HCT116 (cell line): ENCODE measurements around the gene UBAC2. TPM values are rescaled to one million over a fixed set of nuclear protein-coding genes. Genes with fewer than 3 reads are reported as not detected.

Experiments
- ATAC-seq: fragments of 200-7000 bp; cut with Tn5 transposase; 2 replicates; pipeline ENCODE4 v1.9.1; 2020; ENCODE audit warnings: mild to moderate bottlenecking, moderate library complexity
- BruUV-seq: library from RNA; stranded (reverse); fragments of 400-500 nt; replicated peaks from 2 replicates; lab custom pipeline; 2021; lab: Mats Ljungman, UMichigan
- CTCF ChIA-PET: fragments of 300-600 bp; sonication (Branson Sonifier 250); formaldehyde crosslinking; loops from one replicate; lab custom pipeline; 2021; ENCODE audit warnings: antibody characterized with exemption; lab: Charles Lee
- POLR2A ChIA-PET: fragments of 300-600, 350-600 bp; sonication (Branson Sonifier 250); formaldehyde crosslinking; loops from one replicate; lab custom pipeline; 2021; ENCODE audit warnings: antibody characterized with exemption; lab: Charles Lee
- RAD21 ChIA-PET, 2 experiments: fragments of 300-600 bp; sonication (Branson Sonifier 250); formaldehyde crosslinking; loops; one replicate each; lab custom pipeline; 2023; ENCODE audit warnings: low total read pairs in 2 of 2; ENCODE audit not compliant: uncharacterized antibody in 2 of 2, unreplicated experiment in 2 of 2, low non-redundant PET in 1 of 2; lab: Charles Lee
- DNase-seq: peaks from one replicate; pipeline ENCODE4 v3.0.0-alpha.2; 2010; ENCODE audit warnings: low read depth, low spot score
- H2AFZ ChIP-seq: fragments of 200-600 bp; shearing (Covaris generic), sonication (generic); 2 replicates; pipeline ENCODE4 v1.6.1; 2017; ENCODE audit warnings: low read depth, mixed run types, mixed read lengths, antibody characterized with exemption, low read length; ENCODE audit not compliant: poor library complexity, severe bottlenecking
- H3K27ac ChIP-seq: 2 replicates; pipeline ENCODE4 v1.5.1; 2012; ENCODE audit warnings: low read depth, low read length
- H3K27me3 ChIP-seq: fragments of 200-600 bp; sonication (generic); 2 replicates; pipeline ENCODE4 v1.6.1; 2016; ENCODE audit warnings: mixed run types, low read length, mixed read lengths; ENCODE audit not compliant: insufficient read depth
- H3K36me3 ChIP-seq, 2 experiments: fragments of 200-500 bp in 1 of 2; fragments of 200-600 bp in 1 of 2; sonication (Bioruptor generic) in 1 of 2; sonication (generic) in 1 of 2; 2 replicates each; pipeline versions ENCODE4 v1.5.1 to v1.6.1; 2014 to 2016; ENCODE audit warnings: low read length in 2 of 2, inconsistent platforms in 1 of 2, mixed read lengths in 1 of 2, mixed run types in 1 of 2; ENCODE audit not compliant: insufficient read depth in 2 of 2, control insufficient read depth in 1 of 2
- H3K4me1 ChIP-seq, 2 experiments: fragments of 200-600 bp in 1 of 2; sonication (generic) in 1 of 2; 2 replicates each; pipeline versions ENCODE4 v1.5.1 to v1.6.1; 2012 to 2017; ENCODE audit warnings: low read length in 2 of 2, inconsistent platforms in 1 of 2, mild to moderate bottlenecking in 1 of 2, mixed read lengths in 1 of 2, mixed run types in 1 of 2, moderate library complexity in 1 of 2; ENCODE audit not compliant: insufficient read depth in 2 of 2, control insufficient read depth in 1 of 2
- H3K4me2 ChIP-seq: fragments of 200-600 bp; sonication (generic); 2 replicates; pipeline ENCODE4 v1.6.1; 2017; ENCODE audit warnings: mixed run types, low read length, mixed read lengths
- H3K4me3 ChIP-seq, 2 experiments: fragments of 200-600 bp in 1 of 2; sonication (generic) in 1 of 2; replicated peaks in 1 of 2; 2 replicates each; pipeline ENCODE4 v1.5.1; 2011 to 2016; ENCODE audit warnings: low read length in 2 of 2, control low read depth in 1 of 2, low read depth in 1 of 2, mild to moderate bottlenecking in 1 of 2, mixed read lengths in 1 of 2, mixed run types in 1 of 2
- H3K79me2 ChIP-seq: fragments of 200-600 bp; sonication (generic); 2 replicates; pipeline ENCODE4 v1.6.1; 2017; ENCODE audit warnings: mild to moderate bottlenecking, mixed run types, low read length, moderate library complexity, mixed read lengths; ENCODE audit not compliant: insufficient read depth
- H3K9ac ChIP-seq: fragments of 200-600 bp; sonication (generic); 2 replicates; pipeline ENCODE4 v1.6.1; 2016; ENCODE audit warnings: low read length, mixed read lengths
- H3K9me2 ChIP-seq: fragments of 200-600 bp; sonication (generic), shearing (Covaris generic); 2 replicates; pipeline ENCODE4 v1.6.1; 2017; ENCODE audit warnings: mixed run types, mild to moderate bottlenecking, moderate library complexity; ENCODE audit not compliant: insufficient read depth
- H3K9me3 ChIP-seq, 2 experiments: fragments of 200-500 bp in 1 of 2; fragments of 200-600 bp in 1 of 2; sonication (Bioruptor generic) in 1 of 2; sonication (generic) in 1 of 2; 2 replicates each; pipeline ENCODE4 v1.6.1; 2014 to 2017; ENCODE audit warnings: low read length in 2 of 2, mixed read lengths in 2 of 2, inconsistent platforms in 1 of 2, low read depth in 1 of 2, mild to moderate bottlenecking in 1 of 2, mixed run types in 1 of 2, moderate library complexity in 1 of 2; ENCODE audit not compliant: control insufficient read depth in 1 of 2, insufficient read depth in 1 of 2
- H4K20me1 ChIP-seq: fragments of 200-600 bp; sonication (generic), shearing (Covaris generic); 2 replicates; pipeline ENCODE4 v1.6.1; 2017; ENCODE audit warnings: mixed run types, mild to moderate bottlenecking, moderate library complexity; ENCODE audit not compliant: insufficient read depth
- CBX3 ChIP-seq: IDR thresholded peaks from 2 replicates; pipeline ENCODE4 v1.6.1; 2012; ENCODE audit warnings: low read depth
- CTCF ChIP-seq, 3 experiments: fragments of 200-600 bp in 1 of 3; sonication (generic) in 1 of 3; IDR thresholded peaks in 2 of 3; conservative IDR thresholded peaks in 1 of 3; 2 replicates each; pipeline ENCODE4 v1.5.1; 2012 to 2017; ENCODE audit warnings: low read depth in 2 of 3, low read length in 2 of 3, antibody characterized with exemption in 1 of 3, borderline replicate concordance in 1 of 3, control low read depth in 1 of 3, mild to moderate bottlenecking in 1 of 3, mixed read lengths in 1 of 3, mixed run types in 1 of 3, moderate library complexity in 1 of 3; ENCODE audit not compliant: insufficient read depth in 1 of 3
- ELF1 ChIP-seq: IDR thresholded peaks from 2 replicates; pipeline ENCODE4 v1.6.1; 2012; ENCODE audit warnings: low read depth, borderline replicate concordance
- EZH2 ChIP-seq: fragments of 200-600 bp; sonication (generic); IDR thresholded peaks from 2 replicates; pipeline ENCODE4 v1.6.1; 2017; ENCODE audit warnings: antibody characterized with exemption, mixed run types
- FOSL1 ChIP-seq: IDR thresholded peaks from 2 replicates; pipeline ENCODE4 v1.6.1; 2012; ENCODE audit warnings: low read depth
- JUND ChIP-seq: IDR thresholded peaks from 2 replicates; pipeline ENCODE4 v1.6.1; 2012
- RAD21 ChIP-seq: IDR thresholded peaks from 2 replicates; pipeline ENCODE4 v1.6.1; 2012; ENCODE audit warnings: low read depth, mild to moderate bottlenecking
- SP1 ChIP-seq: IDR thresholded peaks from 2 replicates; pipeline ENCODE4 v1.6.1; 2012; ENCODE audit warnings: low read depth
- SRF ChIP-seq: IDR thresholded peaks from 2 replicates; pipeline ENCODE4 v1.6.1; 2012; ENCODE audit warnings: low read depth
- intact Hi-C: fragments of 100-400 bp; cut with micrococcal nuclease; formaldehyde crosslinking; loops from 2 replicates; pipeline ENCODE4 v1.10.0; 2022
- total RNA-seq: library from RNA; stranded (reverse); gene quantifications from one replicate; pipeline ENCODE4 v1.2.1, GENCODE V29; 2021; ENCODE audit not compliant: unreplicated experiment

The UBAC2 gene
- total RNA-seq, 1 experiment from 2014 or later: 67.4 TPM

- CTCF ChIA-PET: interaction anchor here (1.3 kb wide), 1 partner anchor 86 kb away, joined by 5 read pairs; no protein-coding TSS in a partner anchor
- DNase-seq: no peak
Observed at GRCh38 chr13:99179460-99179859, 21.2 kb upstream of the UBAC2 start.

More at GRCh38 chr13:99179460-99179859, 21.2 kb upstream of the UBAC2 start:
- Histone ChIP-seq H3K4me3 (no peak overlapping the region), H2AFZ (no peak overlapping the region), H3K27ac (no peak overlapping the region), H3K9ac (no peak overlapping the region), H3K4me2 (no peak overlapping the region), H3K36me3 (no peaks in the 10 kb centered on the region), H3K9me3 (no peaks in the 10 kb centered on the region), H3K9me2 (no peaks in the 10 kb centered on the region), H4K20me1 (no peaks in the 10 kb centered on the region), H3K4me1 (peaks cover 0 to 10% of the 10 kb centered on the region in 2 experiments; a peak in 1 of 4 replicates), H3K79me2 (no peaks in the 10 kb centered on the region), H3K27me3 (no peaks in the 10 kb centered on the region)
- no TSS peak for BruUV-seq
- no peak for ATAC-seq
- intact Hi-C loops: no loop called here
- ChIA-PET RAD21 (interaction anchor here in 1 of 2 experiments (0.8 kb wide), 1 partner anchor 87 kb away, joined by 4 read pairs; no protein-coding TSS in a partner anchor), POLR2A (no interaction called here)
- TF ChIP-seq CTCF (IDR thresholded peaks at IDR 0.05 in 2 of 3, conservative IDR thresholded peaks at IDR 0.05 in 1 of 3; ENCODE audit: borderline replicate concordance in 1 of 3, insufficient read depth in 1 of 3, low read depth in 2 of 3, low read length in 2 of 3) (no peak), EZH2 (no peak), SP1 (no peak), CBX3 (no peak), JUND (no peak), RAD21 (no peak), FOSL1 (no peak), SRF (no peak), ELF1 (no peak)
